ENCODE data around the gene CDH23. TPM values are rescaled to one million over a fixed set of nuclear protein-coding genes. Genes with fewer than 3 reads are reported as not detected.

CDH23 gene
- total RNA-seq, 1 experiment from 2014 or later, result 0.02 TPM

DNA sequence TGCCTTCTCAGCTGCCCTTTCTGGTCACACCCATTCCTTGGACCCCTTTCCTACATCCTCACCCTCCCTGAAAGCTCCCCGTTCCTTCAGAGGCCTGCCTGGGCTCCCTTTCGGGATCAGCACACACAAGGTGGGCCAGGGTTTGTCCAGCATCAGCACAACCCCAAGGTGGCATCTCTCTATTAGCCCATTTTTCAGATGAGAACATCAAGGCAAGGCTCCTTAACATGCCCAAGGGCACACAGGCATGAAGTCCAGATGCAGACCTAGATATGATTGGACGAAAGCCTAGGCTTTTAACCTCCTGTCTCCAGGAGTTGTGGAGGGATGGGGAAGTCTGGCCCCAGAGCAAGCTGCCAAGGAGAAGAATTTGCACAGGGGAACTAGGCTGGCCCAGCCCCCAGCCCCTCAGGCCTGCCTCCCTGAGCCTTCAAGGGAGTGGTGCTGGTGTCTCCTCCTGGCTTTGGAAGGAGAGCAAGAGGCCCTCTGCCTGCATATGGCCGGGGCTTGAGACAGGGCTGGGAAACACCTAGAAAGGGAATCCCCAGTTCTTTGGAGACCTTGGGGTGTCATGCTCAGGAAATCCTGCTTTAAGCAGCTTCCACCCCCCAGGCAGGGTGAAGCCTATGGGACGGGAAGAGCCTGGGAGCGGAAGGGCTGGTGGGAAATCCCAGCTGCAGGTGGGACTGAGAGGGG is 385.6 kb downstream of the CDH23 start:
- no peaks in the 10 kb centered on the region for H3K27me3 Mint-ChIP-seq (ENCODE audit: insufficient read depth, unreplicated experiment)
- TF ChIP-seq, protein P1, sequence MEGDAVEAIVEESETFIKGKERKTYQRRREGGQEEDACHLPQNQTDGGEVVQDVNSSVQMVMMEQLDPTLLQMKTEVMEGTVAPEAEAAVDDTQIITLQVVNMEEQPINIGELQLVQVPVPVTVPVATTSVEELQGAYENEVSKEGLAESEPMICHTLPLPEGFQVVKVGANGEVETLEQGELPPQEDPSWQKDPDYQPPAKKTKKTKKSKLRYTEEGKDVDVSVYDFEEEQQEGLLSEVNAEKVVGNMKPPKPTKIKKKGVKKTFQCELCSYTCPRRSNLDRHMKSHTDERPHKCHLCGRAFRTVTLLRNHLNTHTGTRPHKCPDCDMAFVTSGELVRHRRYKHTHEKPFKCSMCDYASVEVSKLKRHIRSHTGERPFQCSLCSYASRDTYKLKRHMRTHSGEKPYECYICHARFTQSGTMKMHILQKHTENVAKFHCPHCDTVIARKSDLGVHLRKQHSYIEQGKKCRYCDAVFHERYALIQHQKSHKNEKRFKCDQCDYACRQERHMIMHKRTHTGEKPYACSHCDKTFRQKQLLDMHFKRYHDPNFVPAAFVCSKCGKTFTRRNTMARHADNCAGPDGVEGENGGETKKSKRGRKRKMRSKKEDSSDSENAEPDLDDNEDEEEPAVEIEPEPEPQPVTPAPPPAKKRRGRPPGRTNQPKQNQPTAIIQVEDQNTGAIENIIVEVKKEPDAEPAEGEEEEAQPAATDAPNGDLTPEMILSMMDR (IDR thresholded peaks at IDR 0.05; ENCODE audit: unreplicated experiment), result no peak

GRCh38 chr10:71782917-71783490 is 386.3 kb downstream of the CDH23 start:
- DNase-seq (ENCODE audit: unreplicated experiment), result no peak
- ChIA-PET CTCF (interaction anchor here (0.6 to 1.6 kb wide), 3 partner anchors 9 to 405 kb away, joined by 3 to 6 read pairs (median 4); partner anchors contain the start of gene VSIR), POLR2A (interaction anchor here (1.7 kb wide), 1 partner anchor 9 kb away, joined by 5 read pairs; the partner anchor contains the start of gene VSIR)
- no peak overlapping the region for H3K4me3 Mint-ChIP-seq (ENCODE audit: unreplicated experiment)
- BruUV-seq (replicated peaks), result no TSS peak
- no peak overlapping the region for H3K27ac Mint-ChIP-seq (ENCODE audit: low read depth, unreplicated experiment)
- H3K36me3 Mint-ChIP-seq (ENCODE audit: insufficient read depth, unreplicated experiment), result no peaks in the 10 kb centered on the region
- TF ChIP-seq, protein P1 (IDR thresholded peaks at IDR 0.05; ENCODE audit: unreplicated experiment), result no peak
- no peaks in the 10 kb centered on the region for H3K9me3 Mint-ChIP-seq (ENCODE audit: unreplicated experiment)
- intact Hi-C loops (cut with micrococcal nuclease), result no loop called here
- H3K27me3 Mint-ChIP-seq (ENCODE audit: insufficient read depth, unreplicated experiment), result no peaks in the 10 kb centered on the region
- no peaks in the 10 kb centered on the region for H3K4me1 Mint-ChIP-seq (ENCODE audit: insufficient read depth, unreplicated experiment)

More for the DNA sequence above, 385.6 kb downstream of the CDH23 start:
- H3K4me1 Mint-ChIP-seq (ENCODE audit: insufficient read depth, unreplicated experiment), result no peaks in the 10 kb centered on the region
- DNase-seq (ENCODE audit: unreplicated experiment), result no peak
- no peak overlapping the region for H3K27ac Mint-ChIP-seq (ENCODE audit: low read depth, unreplicated experiment)
- POLR2A ChIA-PET, result interaction anchor here (1.7 kb wide), 1 partner anchor 9 kb away, joined by 5 read pairs; the partner anchor contains the start of gene VSIR
- H3K9me3 Mint-ChIP-seq (ENCODE audit: unreplicated experiment), result no peaks in the 10 kb centered on the region
- H3K36me3 Mint-ChIP-seq (ENCODE audit: insufficient read depth, unreplicated experiment), result no peaks in the 10 kb centered on the region
- intact Hi-C loops (cut with micrococcal nuclease), result no loop called here
- no peak overlapping the region for H3K4me3 Mint-ChIP-seq (ENCODE audit: unreplicated experiment)
- CTCF ChIA-PET, result interaction anchor here (1.0 to 1.6 kb wide), 2 partner anchors 9 to 114 kb away, joined by 4 to 6 read pairs; partner anchors contain the start of gene VSIR
- no TSS peak for BruUV-seq (replicated peaks)

- intact Hi-C loops (cut with micrococcal nuclease), result no loop called here
- Mint-ChIP-seq H3K9me3 (ENCODE audit: unreplicated experiment) (no peaks in the 10 kb centered on the region), H3K36me3 (ENCODE audit: insufficient read depth, unreplicated experiment) (no peaks in the 10 kb centered on the region), H3K27me3 (ENCODE audit: insufficient read depth, unreplicated experiment) (no peaks in the 10 kb centered on the region), H3K4me1 (ENCODE audit: insufficient read depth, unreplicated experiment) (no peaks in the 10 kb centered on the region), H3K4me3 (ENCODE audit: unreplicated experiment) (no peak overlapping the region), H3K27ac (ENCODE audit: low read depth, unreplicated experiment) (no peak overlapping the region)
- POLR2A ChIA-PET, result interaction anchor here (1.7 kb wide), 1 partner anchor 10 kb away, joined by 5 read pairs; the partner anchor contains the start of gene VSIR
- no TSS peak for BruUV-seq (replicated peaks)
- TF ChIP-seq, protein P1 (IDR thresholded peaks at IDR 0.05; ENCODE audit: unreplicated experiment), result no peak
- CTCF ChIA-PET, result interaction anchor here (1.6 kb wide), 1 partner anchor 11 kb away, joined by 6 read pairs; the partner anchor contains the start of gene VSIR
- no peak for DNase-seq (ENCODE audit: unreplicated experiment)
Observed at GRCh38 chr10:71783917-71784678, 387.4 kb downstream of the CDH23 start.
